GM10248 (cell line): Measurements from ENCODE around the gene C12orf57.

Experiments
- CTCF ChIA-PET: fragments of 300-600 bp; sonication (Branson Sonifier 250); formaldehyde crosslinking; extraction: SDS; loops from one replicate; lab custom pipeline; 2021; ENCODE audit warnings: antibody characterized with exemption; lab: Yijun Ruan, JAX
- POLR2A ChIA-PET: fragments of 350-650 bp; sonication (Branson Sonifier 250); formaldehyde crosslinking; extraction: SDS; loops from one replicate; lab custom pipeline; 2020; ENCODE audit warnings: antibody characterized with exemption; lab: Yijun Ruan, JAX
- DNase-seq: peaks from one replicate; pipeline ENCODE4 v3.0.0; 2012; ENCODE audit errors: extremely low spot score
- TF ChIP-seq, protein P1 (sequence below): IDR thresholded peaks from 2 replicates; pipeline ENCODE4 v1.5.1; 2012; ENCODE audit warnings: mild to moderate bottlenecking, low read depth; ENCODE audit errors: extremely low read depth, missing control alignments, control extremely low read depth

The C12orf57 gene

DNA sequence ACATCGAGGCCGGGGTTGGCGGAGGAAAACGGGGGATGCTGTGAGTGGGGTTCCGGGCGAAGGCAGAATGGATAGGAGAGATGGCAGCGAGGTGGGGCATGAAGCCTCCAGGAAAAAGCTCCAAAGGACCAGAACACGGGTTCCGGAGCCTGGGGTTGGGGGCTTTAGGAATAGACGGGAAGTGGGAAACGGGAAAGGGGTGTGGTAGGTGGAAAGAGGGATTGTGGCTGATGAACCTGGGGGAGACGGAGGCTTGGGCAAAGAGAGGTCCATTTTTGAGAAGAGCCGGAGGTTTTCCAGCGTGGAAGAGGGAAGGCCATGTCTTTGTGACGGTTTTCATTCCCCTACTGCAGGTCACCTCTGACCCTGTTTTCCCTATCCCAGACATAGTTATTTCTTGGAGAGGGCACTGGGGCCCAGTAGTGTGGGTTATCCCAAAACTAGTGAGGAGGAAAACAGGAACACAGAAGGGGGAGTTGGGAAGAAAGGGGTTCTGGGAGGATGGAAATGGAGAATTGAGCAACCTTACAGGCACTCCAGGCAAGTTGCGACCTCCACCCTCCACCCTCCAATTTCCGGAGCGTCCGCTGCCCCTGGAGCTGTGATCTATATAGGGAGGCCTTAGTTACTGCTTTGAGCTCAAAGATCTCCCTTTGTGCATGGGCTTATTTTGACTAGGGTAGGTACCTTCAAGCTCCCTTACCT is 15.0 kb upstream of the C12orf57 start:
- TF ChIP-seq, protein P1, sequence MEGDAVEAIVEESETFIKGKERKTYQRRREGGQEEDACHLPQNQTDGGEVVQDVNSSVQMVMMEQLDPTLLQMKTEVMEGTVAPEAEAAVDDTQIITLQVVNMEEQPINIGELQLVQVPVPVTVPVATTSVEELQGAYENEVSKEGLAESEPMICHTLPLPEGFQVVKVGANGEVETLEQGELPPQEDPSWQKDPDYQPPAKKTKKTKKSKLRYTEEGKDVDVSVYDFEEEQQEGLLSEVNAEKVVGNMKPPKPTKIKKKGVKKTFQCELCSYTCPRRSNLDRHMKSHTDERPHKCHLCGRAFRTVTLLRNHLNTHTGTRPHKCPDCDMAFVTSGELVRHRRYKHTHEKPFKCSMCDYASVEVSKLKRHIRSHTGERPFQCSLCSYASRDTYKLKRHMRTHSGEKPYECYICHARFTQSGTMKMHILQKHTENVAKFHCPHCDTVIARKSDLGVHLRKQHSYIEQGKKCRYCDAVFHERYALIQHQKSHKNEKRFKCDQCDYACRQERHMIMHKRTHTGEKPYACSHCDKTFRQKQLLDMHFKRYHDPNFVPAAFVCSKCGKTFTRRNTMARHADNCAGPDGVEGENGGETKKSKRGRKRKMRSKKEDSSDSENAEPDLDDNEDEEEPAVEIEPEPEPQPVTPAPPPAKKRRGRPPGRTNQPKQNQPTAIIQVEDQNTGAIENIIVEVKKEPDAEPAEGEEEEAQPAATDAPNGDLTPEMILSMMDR: no peak
- CTCF ChIA-PET: interaction anchor here (0.6 to 2.2 kb wide), 9 partner anchors 9 to 179 kb away, joined by 3 to 17 read pairs (median 3); no protein-coding TSS in a partner anchor
- POLR2A ChIA-PET: interaction anchor here (1.1 to 1.6 kb wide), 3 partner anchors 9 to 62 kb away, joined by 4 to 10 read pairs (median 6); partner anchors contain the start of genes C12orf57, RNU7-1 and TPI1
- no peak for DNase-seq

DNA sequence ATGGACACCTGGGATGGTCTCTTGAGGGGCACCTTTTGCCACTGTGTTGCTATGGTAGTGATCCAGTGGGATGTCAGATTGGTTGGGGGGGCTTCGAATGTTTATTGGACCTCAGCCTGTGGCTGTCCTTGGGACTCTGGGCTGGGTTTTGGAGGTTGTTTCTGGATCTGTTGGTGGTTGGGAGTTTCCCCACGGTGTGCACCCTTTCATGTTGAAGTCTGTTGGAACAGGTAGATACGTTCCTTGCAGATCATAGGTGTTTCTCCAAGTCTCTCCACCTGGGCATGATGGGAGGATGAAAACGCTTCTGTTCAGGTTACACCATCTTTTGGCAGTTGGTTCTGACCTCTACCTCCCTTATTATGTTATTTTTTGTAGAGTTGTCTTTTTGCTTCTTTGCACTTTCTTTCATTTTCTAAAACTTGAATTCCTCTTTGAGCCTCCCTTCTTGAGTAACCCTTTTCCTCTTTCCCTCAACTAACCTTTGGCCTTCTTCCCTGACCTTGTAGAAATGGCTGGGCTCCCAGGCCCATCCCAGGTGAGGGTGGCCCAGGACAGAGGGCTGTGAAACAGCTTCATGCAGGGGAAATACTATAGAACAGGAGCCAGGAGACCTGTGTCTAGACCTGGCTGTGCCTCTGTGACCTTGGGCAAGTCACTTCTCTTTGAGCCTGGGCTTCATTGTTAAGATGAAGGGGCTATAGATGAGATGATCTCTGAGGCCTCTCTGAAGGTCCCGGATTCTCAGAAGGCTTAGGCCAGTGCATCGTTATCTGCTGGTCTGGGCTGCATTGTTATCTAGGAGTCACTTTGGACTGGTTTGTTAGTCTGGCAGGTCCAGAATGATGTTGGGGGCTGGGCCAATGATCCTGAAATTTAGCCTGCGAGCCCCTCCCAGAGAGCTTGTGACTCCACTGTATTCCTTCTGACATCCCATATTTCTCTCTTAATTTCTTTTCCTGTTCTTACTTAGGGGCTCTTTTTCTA is 14.1 kb upstream of the C12orf57 start:
- TF ChIP-seq, protein P1: no peak
- ChIA-PET POLR2A (interaction anchor here (1.1 to 1.6 kb wide), 3 partner anchors 8 to 63 kb away, joined by 4 to 10 read pairs (median 6); partner anchors contain the start of genes C12orf57, RNU7-1 and TPI1), CTCF (interaction anchor here (0.8 to 2.2 kb wide), 10 partner anchors 8 to 178 kb away, joined by 3 to 17 read pairs (median 3); no protein-coding TSS in a partner anchor)
- no peak for DNase-seq

DNA sequence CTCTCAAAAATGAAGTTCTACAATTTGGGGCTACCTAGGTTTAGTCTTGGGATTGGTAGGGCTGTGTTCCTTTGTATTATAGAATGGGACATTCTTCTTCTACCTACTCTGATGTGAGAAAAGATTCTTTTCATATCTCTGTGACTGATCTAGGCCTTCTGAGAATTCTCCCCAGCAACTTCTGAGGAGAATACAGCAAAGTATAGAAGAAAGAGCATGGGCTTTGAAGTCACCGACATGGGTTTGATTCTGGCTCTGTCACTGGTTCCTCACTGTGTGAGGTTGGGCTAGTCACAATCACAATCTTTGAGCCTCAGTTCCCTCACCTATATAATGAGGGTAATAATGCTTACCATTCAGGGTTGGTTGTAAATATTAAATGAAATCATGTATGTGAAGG is 11.1 kb upstream of the C12orf57 start:
- POLR2A ChIA-PET: no interaction called here

DNA sequence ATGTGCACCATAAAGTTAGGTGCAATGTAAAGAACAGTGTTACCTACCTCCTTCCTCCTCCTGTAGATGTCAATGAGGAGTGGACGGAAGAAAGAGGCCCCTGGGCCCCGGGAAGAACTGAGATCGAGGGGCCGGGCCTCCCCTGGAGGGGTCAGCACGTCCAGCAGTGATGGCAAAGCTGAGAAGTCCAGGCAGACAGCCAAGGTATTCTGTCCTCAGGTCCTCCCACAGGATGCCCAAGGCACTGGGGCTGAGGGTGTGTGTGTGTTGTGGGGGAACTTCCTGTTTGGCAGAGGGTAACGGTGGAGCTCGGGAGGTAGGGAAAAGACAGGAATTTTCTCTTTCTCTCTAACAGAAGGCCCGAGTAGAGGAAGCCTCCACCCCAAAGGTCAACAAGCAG is 9.7 kb upstream of the C12orf57 start:
- DNase-seq: no peak
- TF ChIP-seq, protein P1: no peak
- CTCF ChIA-PET: interaction anchor here (0.8 to 22.9 kb wide), 4 partner anchors 9 to 62 kb away, joined by 3 to 530 read pairs (median 102); partner anchors contain the start of genes C12orf57, PTPN6 and RNU7-1
- POLR2A ChIA-PET: no interaction called here

More for the DNA sequence above, 11.1 kb upstream of the C12orf57 start:
- DNase-seq: no peak
- CTCF ChIA-PET: interaction anchor here (1.9 to 22.9 kb wide), 2 partner anchors 12 to 28 kb away, joined by 8 to 530 read pairs; partner anchors contain the start of genes C12orf57 and RNU7-1
- TF ChIP-seq, protein P1: no peak

DNA sequence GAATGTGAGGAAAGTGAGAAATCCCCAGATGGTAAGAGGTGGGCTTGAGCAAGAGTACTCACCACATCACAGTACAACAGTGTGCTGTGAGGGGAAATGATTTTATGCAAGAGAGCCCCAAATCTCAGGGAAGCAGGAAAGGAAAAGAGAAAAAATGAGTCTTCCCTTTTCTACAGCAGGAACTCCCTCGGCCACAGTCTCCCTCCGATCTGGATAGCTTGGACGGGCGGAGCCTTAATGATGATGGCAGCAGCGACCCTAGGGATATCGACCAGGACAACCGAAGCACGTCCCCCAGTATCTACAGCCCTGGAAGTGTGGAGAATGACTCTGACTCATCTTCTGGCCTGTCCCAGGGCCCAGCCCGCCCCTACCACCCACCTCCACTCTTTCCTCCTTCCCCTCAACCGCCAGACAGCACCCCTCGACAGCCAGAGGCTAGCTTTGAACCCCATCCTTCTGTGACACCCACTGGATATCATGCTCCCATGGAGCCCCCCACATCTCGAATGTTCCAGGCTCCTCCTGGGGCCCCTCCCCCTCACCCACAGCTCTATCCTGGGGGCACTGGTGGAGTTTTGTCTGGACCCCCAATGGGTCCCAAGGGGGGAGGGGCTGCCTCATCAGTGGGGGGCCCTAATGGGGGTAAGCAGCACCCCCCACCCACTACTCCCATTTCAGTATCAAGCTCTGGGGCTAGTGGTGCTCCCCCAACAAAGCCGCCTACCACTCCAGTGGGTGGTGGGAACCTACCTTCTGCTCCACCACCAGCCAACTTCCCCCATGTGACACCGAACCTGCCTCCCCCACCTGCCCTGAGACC is 8.2 kb upstream of the C12orf57 start:
- no peak for DNase-seq
- CTCF ChIA-PET: interaction anchor here (1.0 to 22.9 kb wide), 5 partner anchors 10 to 44 kb away, joined by 3 to 530 read pairs (median 61); partner anchors contain the start of genes C12orf57, PTPN6 and RNU7-1
- POLR2A ChIA-PET: interaction anchor here (1.0 to 1.1 kb wide), 2 partner anchors 10 to 83 kb away, joined by 3 to 4 read pairs; partner anchors contain the start of gene USP5
- TF ChIP-seq, protein P1: no peak
